CD4-positive, alpha-beta T cell treated with Interleukin-4 for 1 hour (primary cell): ENCODE data around the gene MBTD1.

ENCODE experiments used
- DNase-seq, 2 donors: peaks; one replicate each; pipeline ENCODE4 v3.0.0-alpha.2; 2020 to 2022

The MBTD1 gene

DNA sequence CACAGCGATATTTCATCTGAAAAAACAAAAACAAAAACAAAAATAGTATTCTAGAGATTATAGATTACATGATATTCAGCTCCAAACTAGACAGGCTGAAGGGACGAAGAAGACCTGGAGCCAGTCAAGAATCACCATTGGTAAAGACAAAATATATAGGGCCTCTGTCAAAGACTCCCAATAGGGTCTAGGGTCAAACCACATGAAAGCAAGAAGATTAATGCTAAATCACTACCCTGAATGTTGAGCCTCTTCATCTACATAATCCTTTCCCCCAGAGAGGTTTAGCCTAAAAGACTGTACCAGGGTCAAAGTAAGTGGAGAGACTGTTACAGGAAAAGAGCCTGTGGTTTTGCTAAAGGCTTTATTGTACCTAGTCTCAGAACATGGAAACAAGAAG, 117.3 kb downstream of the MBTD1 start:
- DNase-seq: no peak

DNA sequence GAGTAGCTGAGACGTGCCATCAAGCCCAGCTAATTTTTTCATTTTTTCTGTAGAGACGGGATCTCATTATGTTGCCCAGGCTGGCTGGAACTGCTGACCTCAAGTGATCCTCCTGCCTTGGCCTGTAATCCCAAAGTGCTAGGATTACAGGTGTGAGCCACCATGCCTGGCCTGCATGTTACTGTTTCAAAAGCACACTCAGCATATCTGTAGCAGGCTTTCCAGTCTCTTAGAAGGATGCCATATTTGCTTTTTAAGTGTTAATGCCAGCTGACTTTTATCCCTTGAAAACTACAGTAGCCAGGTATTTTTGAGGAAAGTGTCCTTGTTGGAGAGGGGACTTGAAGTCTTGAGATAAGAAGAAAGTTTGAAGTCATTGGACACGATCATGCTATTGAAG, 123.9 kb downstream of the MBTD1 start:
- DNase-seq: no peak

DNA sequence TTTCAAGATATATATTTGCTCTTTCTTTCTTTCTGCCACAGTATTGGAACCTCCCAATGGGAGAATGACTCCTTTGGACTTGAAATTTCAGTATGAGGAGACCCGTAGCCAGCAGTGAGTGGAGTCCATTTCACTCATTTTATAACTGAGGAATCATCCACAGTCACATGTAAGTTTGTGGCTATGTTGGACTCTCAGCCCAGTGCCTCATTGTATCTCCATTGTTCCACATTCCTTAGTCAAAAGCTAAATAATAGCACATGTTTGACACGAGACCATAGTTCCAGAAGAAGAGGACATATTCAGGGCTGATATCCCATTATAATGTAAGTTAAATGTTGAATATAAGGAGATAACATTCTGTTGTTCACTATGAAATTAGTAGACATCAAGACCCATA, 126.5 kb downstream of the MBTD1 start:
- DNase-seq: no peak

DNA sequence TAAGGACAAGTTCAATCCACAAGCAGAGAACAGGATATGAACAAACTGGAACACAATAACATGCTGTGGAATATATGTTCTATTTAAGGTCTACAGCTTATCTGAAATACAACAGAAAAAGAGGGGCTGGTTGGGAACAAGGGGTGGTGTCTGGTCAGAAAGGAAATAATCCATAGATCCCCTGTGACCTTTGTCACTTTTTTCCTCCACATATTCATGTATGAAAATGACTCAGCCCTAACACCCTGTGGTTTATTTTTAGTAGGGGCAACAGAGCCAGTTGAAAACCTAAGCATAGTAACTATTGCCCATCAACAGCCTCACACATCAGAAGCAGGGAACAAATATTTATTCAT, 126.9 kb downstream of the MBTD1 start:
- no peak for DNase-seq

DNA sequence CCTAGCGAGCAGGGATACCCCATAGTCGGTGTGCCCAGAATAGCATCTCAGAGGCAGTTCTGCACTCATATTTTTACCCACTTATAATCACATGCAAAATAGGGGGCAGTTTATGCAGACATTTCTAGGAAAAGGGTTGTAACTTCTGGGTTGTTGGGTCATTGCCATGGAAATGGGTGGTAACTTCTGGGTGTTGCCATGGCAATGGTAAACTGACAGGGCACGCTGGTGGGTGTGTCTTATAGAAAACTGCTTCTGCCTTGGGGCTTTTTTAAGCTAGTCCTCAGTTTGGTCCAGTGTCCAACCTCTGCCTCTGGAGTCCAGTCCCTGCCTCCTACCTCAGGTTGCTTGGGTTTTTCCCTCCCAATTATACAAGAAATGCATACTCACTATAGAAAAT, 131.8 kb downstream of the MBTD1 start:
- peak; percentile 30 to 62 for DNase-seq
